Measurements from ENCODE around the gene GCLC.
A peak's percentile ranks its signal among the peaks of the same experiment; 100 is the strongest.
"Not testable (repeated sequence)": the region's sequence is repeated elsewhere in the genome, so short reads cannot be mapped to it uniquely, and the experiment has no call there.

GCLC gene

GRCh38 chr6:53487080-53487479 is 57.8 kb downstream of the GCLC start:
- H3K4me3 ChIP-seq (ENCODE audit: control insufficient read depth, low read depth, low read length) = no peak overlapping the region
- no peak for DNase-seq (ENCODE audit: low read depth)
- TF ChIP-seq CTCF (IDR thresholded peaks at IDR 0.05; ENCODE audit: control insufficient read depth, insufficient read depth, low read depth, low read length, missing control alignments) = no peak

GRCh38 chr6:53486679-53487078 is 58.2 kb downstream of the GCLC start:
- no peak overlapping the region for H3K4me3 ChIP-seq (ENCODE audit: control insufficient read depth, low read depth, low read length)
- no peak for TF ChIP-seq CTCF (IDR thresholded peaks at IDR 0.05; ENCODE audit: control insufficient read depth, insufficient read depth, low read depth, low read length, missing control alignments)
- no peak for DNase-seq (ENCODE audit: low read depth)

GRCh38 chr6:53484476-53485280 is 60.2 kb downstream of the GCLC start:
- DNase-seq (ENCODE audit: low read depth) = peak; percentile 46
- no peak overlapping the region for H3K4me3 ChIP-seq (ENCODE audit: control insufficient read depth, low read depth, low read length)
- peak; percentile 86 for TF ChIP-seq CTCF (IDR thresholded peaks at IDR 0.05; ENCODE audit: control insufficient read depth, insufficient read depth, low read depth, low read length, missing control alignments)

- H3K4me3 ChIP-seq (ENCODE audit: control insufficient read depth, low read depth, low read length) = no peak overlapping the region
- TF ChIP-seq CTCF (IDR thresholded peaks at IDR 0.05; ENCODE audit: control insufficient read depth, insufficient read depth, low read depth, low read length, missing control alignments) = no peak
- DNase-seq (ENCODE audit: low read depth) = no peak
Measured at GRCh38 chr6:53483423-53484353, 61.2 kb downstream of the GCLC start.

- TF ChIP-seq CTCF (IDR thresholded peaks at IDR 0.05; ENCODE audit: control insufficient read depth, insufficient read depth, low read depth, low read length, missing control alignments) = no peak
- H3K4me3 ChIP-seq (ENCODE audit: control insufficient read depth, low read depth, low read length) = no peak overlapping the region
- no peak for DNase-seq (ENCODE audit: low read depth)
Measured at GRCh38 chr6:53481323-53481722, 63.6 kb downstream of the GCLC start.

- H3K4me3 ChIP-seq (ENCODE audit: control insufficient read depth, low read depth, low read length); DNase-seq (ENCODE audit: low read depth): not testable (repeated sequence)
Measured at GRCh38 chr6:53480774-53481173, 64.1 kb downstream of the GCLC start.

- no peak overlapping the region for H3K4me3 ChIP-seq (ENCODE audit: control insufficient read depth, low read depth, low read length)
- TF ChIP-seq CTCF (IDR thresholded peaks at IDR 0.05; ENCODE audit: control insufficient read depth, insufficient read depth, low read depth, low read length, missing control alignments) = no peak
- no peak for DNase-seq (ENCODE audit: low read depth)
Measured at GRCh38 chr6:53479871-53480270, 65.0 kb downstream of the GCLC start.

All from AG09309 (cell line).